HUES48 (cell line): ENCODE results near the gene TRIM7.
"Not testable (repeated sequence)": the region's sequence is repeated elsewhere in the genome, so short reads cannot be mapped to it uniquely, and the experiment has no call there.

Source experiments
- H3K27ac ChIP-seq: one replicate; pipeline ENCODE4 v1.7.0; 2013; ENCODE audit warnings: low read depth, low read length, inconsistent platforms
- H3K27me3 ChIP-seq: 2 replicates; pipeline ENCODE4 v1.6.1; 2013; ENCODE audit warnings: mild to moderate bottlenecking, low read length; ENCODE audit not compliant: control insufficient read depth, insufficient read depth
- H3K36me3 ChIP-seq: 2 replicates; pipeline ENCODE4 v1.6.1; 2013; ENCODE audit warnings: low read length; ENCODE audit not compliant: control insufficient read depth, insufficient read depth
- H3K4me1 ChIP-seq: 2 replicates; pipeline ENCODE4 v1.6.1; 2013; ENCODE audit warnings: mild to moderate bottlenecking, low read length; ENCODE audit not compliant: control insufficient read depth, insufficient read depth
- H3K4me3 ChIP-seq: 2 replicates; pipeline ENCODE4 v1.5.1; 2013; ENCODE audit warnings: mild to moderate bottlenecking, low read depth, low read length
- H3K9ac ChIP-seq: 2 replicates; pipeline ENCODE4 v1.6.1; 2013; ENCODE audit warnings: mild to moderate bottlenecking, low read depth, low read length, moderate library complexity
- H3K9me3 ChIP-seq: 2 replicates; pipeline ENCODE4 v1.6.1; 2013; ENCODE audit warnings: low read length; ENCODE audit not compliant: control insufficient read depth, insufficient read depth

Gene TRIM7

GRCh38 chr5:181176254-181176952 is 28.6 kb downstream of the TRIM7 start:
- Histone ChIP-seq H3K27ac (no peak overlapping the region), H3K9ac (no peak overlapping the region), H3K36me3 (no peaks in the 10 kb centered on the region), H3K27me3 (peaks cover 18% of the 10 kb centered on the region), H3K4me1 (no peaks in the 10 kb centered on the region), H3K9me3 (no peaks in the 10 kb centered on the region), H3K4me3 (no peak overlapping the region)

- Histone ChIP-seq H3K9ac (no peak overlapping the region), H3K4me3 (peak overlapping the region; percentile 66), H3K9me3 (no peaks in the 10 kb centered on the region), H3K36me3 (no peaks in the 10 kb centered on the region), H3K4me1 (no peaks in the 10 kb centered on the region), H3K27me3 (peaks cover 38% of the 10 kb centered on the region), H3K27ac (peak overlapping the region; percentile 34)
Observed at GRCh38 chr5:181173420-181174342, 31.3 kb downstream of the TRIM7 start.

GRCh38 chr5:181173027-181173419 is 32.0 kb downstream of the TRIM7 start:
- Histone ChIP-seq H3K9ac (no peak overlapping the region), H3K9me3 (no peaks in the 10 kb centered on the region), H3K4me1 (no peaks in the 10 kb centered on the region), H3K4me3 (peak overlapping the region; percentile 66), H3K27ac (no peak overlapping the region), H3K36me3 (no peaks in the 10 kb centered on the region), H3K27me3 (peaks cover 44% of the 10 kb centered on the region)

DNA sequence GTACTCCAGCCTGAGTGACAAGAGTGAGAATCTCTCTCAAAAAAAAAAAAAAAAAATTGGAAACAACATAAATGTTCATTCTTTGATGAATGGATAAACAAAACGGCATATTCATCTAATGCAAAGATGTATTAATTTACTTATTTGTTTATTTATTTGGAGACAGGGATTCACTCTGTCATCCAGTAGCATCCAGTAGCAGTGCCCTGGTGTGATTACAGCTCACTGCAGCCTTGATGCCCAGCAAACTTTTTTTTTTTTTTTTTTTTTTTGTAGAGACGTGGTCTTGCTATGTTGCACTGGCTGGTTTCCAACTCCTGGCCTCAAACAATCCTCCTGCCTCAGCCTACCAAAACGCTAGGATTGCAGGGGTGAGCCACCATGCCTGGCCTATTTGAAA is 33.2 kb downstream of the TRIM7 start:
- H3K36me3 ChIP-seq: no peaks in the 10 kb centered on the region
- H3K27ac ChIP-seq: no peak overlapping the region
- H3K27me3 ChIP-seq: peaks cover 45% of the 10 kb centered on the region
- H3K9me3 ChIP-seq: no peaks in the 10 kb centered on the region
- H3K4me1 ChIP-seq: no peaks in the 10 kb centered on the region
- H3K4me3 ChIP-seq: no peak overlapping the region
- H3K9ac ChIP-seq: no peak overlapping the region

DNA sequence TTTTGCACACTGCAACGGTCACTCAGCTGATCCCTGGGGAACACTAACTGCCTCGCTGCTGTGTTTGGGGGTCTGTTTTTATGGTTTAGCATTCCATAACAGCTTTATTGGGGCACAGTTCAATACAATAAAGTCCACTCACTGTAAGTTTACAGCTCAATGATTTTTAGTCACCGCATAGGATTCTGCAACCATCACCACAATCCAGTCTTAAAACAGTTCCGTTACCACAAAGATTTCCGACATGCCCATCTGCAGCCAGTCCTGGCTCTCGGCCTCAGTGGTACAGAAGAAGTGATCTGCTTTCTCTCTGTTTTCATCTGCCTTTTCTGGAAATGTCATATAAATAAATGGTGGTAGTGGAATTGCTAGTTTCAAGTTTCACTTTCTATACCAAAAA is 34.0 kb downstream of the TRIM7 start:
- Histone ChIP-seq H3K9ac (no peak overlapping the region), H3K36me3 (no peaks in the 10 kb centered on the region), H3K4me3 (peak overlapping the region; percentile 69; the same call in 1 of the 2 replicates)

GRCh38 chr5:181170237-181170825 is 34.7 kb downstream of the TRIM7 start:
- H3K27ac ChIP-seq: no peak overlapping the region
- H3K27me3 ChIP-seq: peaks cover 45% of the 10 kb centered on the region
- H3K9ac ChIP-seq: no peak overlapping the region
- H3K4me1 ChIP-seq: no peaks in the 10 kb centered on the region
- H3K4me3 ChIP-seq: peak overlapping the region; percentile 69
- no peaks in the 10 kb centered on the region for H3K9me3 ChIP-seq
- H3K36me3 ChIP-seq: no peaks in the 10 kb centered on the region

More for the DNA sequence above, 34.0 kb downstream of the TRIM7 start:
- Histone ChIP-seq H3K27me3 (peaks cover 45% of the 10 kb centered on the region), H3K27ac (no peak overlapping the region), H3K9me3 (no peaks in the 10 kb centered on the region), H3K4me1 (no peaks in the 10 kb centered on the region)

DNA sequence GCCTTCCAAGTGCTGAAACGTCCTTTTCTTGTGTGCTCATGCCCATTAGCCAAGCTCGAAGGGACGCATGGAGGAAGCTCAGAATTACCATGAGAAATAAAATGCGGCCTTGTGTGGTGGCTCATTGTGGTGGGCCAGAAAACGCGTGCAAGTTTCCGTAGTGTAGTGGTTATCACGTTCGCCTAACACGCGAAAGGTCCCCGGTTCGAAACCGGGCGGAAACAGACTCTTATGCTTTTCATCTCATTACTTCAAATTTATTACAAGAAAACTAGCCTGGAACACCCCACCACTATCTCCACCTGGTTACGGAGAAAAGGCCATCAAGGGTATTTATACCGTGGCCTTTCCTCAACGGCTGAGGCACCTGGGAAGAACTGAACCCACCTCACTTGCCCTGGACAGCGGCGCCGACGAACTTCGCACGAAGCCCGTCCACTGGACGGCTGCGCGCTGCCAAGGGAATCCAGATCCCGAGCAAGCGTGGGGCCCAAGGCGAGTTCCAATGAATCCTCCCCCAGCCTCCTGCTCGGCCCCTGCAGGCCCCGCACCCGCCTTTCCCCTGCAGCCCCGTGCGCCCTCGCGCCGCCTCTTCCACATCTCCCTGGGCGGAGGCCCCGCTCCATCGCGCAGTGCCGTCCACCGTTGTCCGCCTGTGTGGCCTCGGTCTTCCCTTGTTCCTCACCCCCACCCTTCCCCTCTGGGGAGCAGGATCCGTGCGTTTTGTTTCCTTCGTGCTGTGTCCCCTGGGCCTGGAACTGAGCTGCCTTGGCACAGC is 35.3 kb downstream of the TRIM7 start:
- H3K4me1 ChIP-seq, H3K27ac ChIP-seq, H3K9me3 ChIP-seq, H3K9ac ChIP-seq, H3K36me3 ChIP-seq: not testable (repeated sequence)
- Histone ChIP-seq H3K4me3 (peak overlapping the region; percentile 81), H3K27me3 (peaks cover 45% of the 10 kb centered on the region)

GRCh38 chr5:181168595-181169118 is 36.3 kb downstream of the TRIM7 start:
- Histone ChIP-seq H3K9me3 (no peaks in the 10 kb centered on the region), H3K4me3 (peak overlapping the region; percentile 81), H3K9ac (no peak overlapping the region), H3K27ac (no peak overlapping the region), H3K4me1 (no peaks in the 10 kb centered on the region), H3K36me3 (no peaks in the 10 kb centered on the region), H3K27me3 (peaks cover 45% of the 10 kb centered on the region)

DNA sequence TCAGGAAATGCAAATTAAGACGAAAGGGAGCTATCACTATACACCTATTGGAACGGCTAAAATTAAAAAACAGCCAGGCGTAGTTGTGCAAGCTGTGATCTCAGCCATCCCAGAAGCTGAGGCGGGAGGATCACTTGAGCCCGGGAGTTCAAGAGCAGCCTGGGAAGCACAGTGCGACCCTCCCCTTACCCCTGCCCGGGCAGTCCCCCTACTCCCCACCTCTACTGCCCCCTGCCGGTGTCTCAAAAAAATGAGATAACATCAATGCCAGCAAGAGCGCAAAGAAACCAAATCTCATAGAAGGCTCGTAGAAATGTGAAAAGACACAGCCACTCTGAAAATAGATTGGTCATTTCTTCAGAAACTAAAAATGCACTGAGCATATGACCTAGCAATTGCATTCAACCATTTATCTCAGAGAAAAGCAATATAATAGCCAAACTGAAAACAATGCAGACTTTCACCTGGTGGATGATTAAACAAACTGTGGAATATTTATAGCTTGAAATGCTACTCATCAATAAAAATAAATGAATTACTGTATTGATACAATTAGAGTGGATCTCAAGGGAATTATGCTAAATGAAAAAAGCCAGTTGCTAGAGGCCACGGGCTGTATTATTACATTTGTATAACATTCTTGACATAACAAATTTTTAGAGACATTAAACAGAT is 37.0 kb downstream of the TRIM7 start:
- Histone ChIP-seq H3K9ac (no peak overlapping the region), H3K27me3 (peaks cover 42% of the 10 kb centered on the region), H3K36me3 (no peaks in the 10 kb centered on the region), H3K4me1 (no peaks in the 10 kb centered on the region), H3K9me3 (no peaks in the 10 kb centered on the region), H3K27ac (no peak overlapping the region), H3K4me3 (peak overlapping the region; percentile 81; the same call in 1 of the 2 replicates)
